Vagina (tissue), 2 donors: Measurements from ENCODE around the gene EYS.

Experiments used
- POLR2A ChIP-seq, 2 donors: fragments of 450-650 bp; IDR thresholded peaks; one replicate each; pipeline ENCODE4 v1.6.1; 2017; ENCODE audit warnings: antibody characterized with exemption in 2 of 2, mild to moderate bottlenecking in 2 of 2, moderate library complexity in 2 of 2
- POLR2AphosphoS5 ChIP-seq, 2 donors: sonication (generic); formaldehyde crosslinking; IDR thresholded peaks; one replicate each; pipeline ENCODE4 v1.9.0; 2017; ENCODE audit warnings: antibody characterized with exemption in 2 of 2, mild to moderate bottlenecking in 2 of 2, low read depth in 1 of 2; ENCODE audit not compliant: insufficient read depth in 1 of 2
- TF ChIP-seq, protein P1 (sequence below), 3 experiments: fragments of 450-650 bp in 2 of 3; fragments of 200-600 bp in 1 of 3; sonication (generic) in 1 of 3; IDR thresholded peaks; one replicate each; pipeline ENCODE4 v1.5.1; 2017 to 2019; ENCODE audit warnings: antibody characterized with exemption in 3 of 3, mild to moderate bottlenecking in 2 of 3, moderate library complexity in 2 of 3

DNA sequence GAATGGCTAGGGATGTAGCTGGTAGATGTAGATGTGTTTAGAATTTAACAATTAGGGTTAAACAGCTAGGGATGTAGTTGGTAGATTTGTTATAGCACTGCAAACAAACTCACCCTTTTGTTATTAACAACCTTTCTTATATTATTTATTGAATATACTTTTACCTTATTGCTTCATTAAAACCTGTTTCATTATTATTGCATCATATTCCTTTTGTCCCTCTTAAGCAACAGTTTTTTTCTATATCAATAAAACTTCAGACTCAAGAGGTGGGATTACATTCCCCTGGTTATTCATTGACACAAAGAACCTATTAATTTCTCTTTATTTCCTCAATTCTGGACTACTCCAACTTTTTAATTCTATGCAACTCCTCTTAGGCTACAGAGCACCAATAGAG, 661.2 kb downstream of the EYS start:
- TF ChIP-seq, protein P1, sequence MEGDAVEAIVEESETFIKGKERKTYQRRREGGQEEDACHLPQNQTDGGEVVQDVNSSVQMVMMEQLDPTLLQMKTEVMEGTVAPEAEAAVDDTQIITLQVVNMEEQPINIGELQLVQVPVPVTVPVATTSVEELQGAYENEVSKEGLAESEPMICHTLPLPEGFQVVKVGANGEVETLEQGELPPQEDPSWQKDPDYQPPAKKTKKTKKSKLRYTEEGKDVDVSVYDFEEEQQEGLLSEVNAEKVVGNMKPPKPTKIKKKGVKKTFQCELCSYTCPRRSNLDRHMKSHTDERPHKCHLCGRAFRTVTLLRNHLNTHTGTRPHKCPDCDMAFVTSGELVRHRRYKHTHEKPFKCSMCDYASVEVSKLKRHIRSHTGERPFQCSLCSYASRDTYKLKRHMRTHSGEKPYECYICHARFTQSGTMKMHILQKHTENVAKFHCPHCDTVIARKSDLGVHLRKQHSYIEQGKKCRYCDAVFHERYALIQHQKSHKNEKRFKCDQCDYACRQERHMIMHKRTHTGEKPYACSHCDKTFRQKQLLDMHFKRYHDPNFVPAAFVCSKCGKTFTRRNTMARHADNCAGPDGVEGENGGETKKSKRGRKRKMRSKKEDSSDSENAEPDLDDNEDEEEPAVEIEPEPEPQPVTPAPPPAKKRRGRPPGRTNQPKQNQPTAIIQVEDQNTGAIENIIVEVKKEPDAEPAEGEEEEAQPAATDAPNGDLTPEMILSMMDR (IDR thresholded peaks at IDR 0.05) = no peak
- TF ChIP-seq POLR2A (IDR thresholded peaks at IDR 0.05) = no peak
- no peak for TF ChIP-seq POLR2AphosphoS5 (IDR thresholded peaks at IDR 0.05; ENCODE audit: insufficient read depth in 1 of 2, low read depth in 1 of 2)
